NB4 (cell line): ENCODE data around the gene AGBL5.

Experiments
- CTCF ChIP-seq: IDR thresholded peaks from one replicate; pipeline ENCODE4 v1.5.1; 2012; ENCODE audit warnings: low read depth, low read length
- MAX ChIP-seq: IDR thresholded peaks from 2 replicates; pipeline ENCODE4 v1.6.1; 2011; ENCODE audit warnings: low read depth, low read length
- MYC ChIP-seq: IDR thresholded peaks from 2 replicates; pipeline ENCODE4 v1.6.1; 2011; ENCODE audit warnings: low read depth, low read length
- POLR2A ChIP-seq: IDR thresholded peaks from 2 replicates; pipeline ENCODE4 v1.6.1; 2011; ENCODE audit warnings: mild to moderate bottlenecking; ENCODE audit not compliant: insufficient read length; ENCODE audit errors: extremely low read depth

GRCh38 chr2:27053776-27054175, 2.3 kb downstream of the AGBL5 start:
- TF ChIP-seq CTCF (no peak), POLR2A (no peak), MYC (no peak), MAX (no peak)
